Testis (tissue), 3 donors: Measurements from ENCODE around the gene CREB3L4. TPM values are rescaled to one million over a fixed set of nuclear protein-coding genes. Genes with fewer than 3 reads are reported as not detected.

Experiments used
- DNase-seq: peaks from one replicate; pipeline ENCODE4 v3.0.0-alpha.2; 2019
- H3K27ac ChIP-seq, 2 donors: fragments of 200-600 bp; sonication (generic); one replicate each; pipeline ENCODE4 v1.5.1; 2019
- H3K27me3 ChIP-seq: fragments of 200-600 bp; sonication (generic); one replicate; pipeline ENCODE4 v1.5.1; 2019
- H3K36me3 ChIP-seq: fragments of 200-600 bp; sonication (generic); one replicate; pipeline ENCODE4 v1.5.1; 2017; ENCODE audit warnings: low read depth; ENCODE audit errors: missing control alignments
- H3K4me1 ChIP-seq: fragments of 200-600 bp; sonication (generic); one replicate; pipeline ENCODE4 v1.5.1; 2019
- H3K4me3 ChIP-seq, 2 donors: fragments of 200-600 bp; sonication (generic); one replicate each; pipeline ENCODE4 v1.5.1; 2017 to 2019
- H3K9me3 ChIP-seq: fragments of 200-600 bp; sonication (generic); one replicate; pipeline ENCODE4 v1.5.1; 2017
- CTCF ChIP-seq, 3 experiments: fragments of 450-650 bp in 2 of 3; fragments of 200-600 bp in 1 of 3; sonication (generic) in 1 of 3; IDR thresholded peaks; one replicate each; pipeline ENCODE4 v1.5.1; 2016 to 2019; ENCODE audit warnings: antibody characterized with exemption in 3 of 3, mild to moderate bottlenecking in 2 of 3, moderate library complexity in 1 of 3
- POLR2A ChIP-seq: fragments of 450-650 bp; IDR thresholded peaks from one replicate; pipeline ENCODE4 v1.6.1; 2017; ENCODE audit warnings: antibody characterized with exemption, mild to moderate bottlenecking, moderate library complexity
- WGBS, 2 donors: methylation state at CpG; one replicate each; pipeline ENCODE4 v1.1.5; 2018; 5-methylcytosine and 5-hydroxymethylcytosine counted together
- intact Hi-C: fragments of 100-400 bp; cut with DNase I; formaldehyde crosslinking; loops from one replicate; pipeline ENCODE4 v1.15.1; 2023; ENCODE audit warnings: low total_unique reads
- polyA plus RNA-seq: library from polyadenylated mRNA; stranded (reverse); fragments of 350-450 nt; fragmentation: Illumina TruSeq; extraction: RNeasy Lipid Tissue Mini Kit (QIAGEN cat#74804); gene quantifications from one replicate; pipeline ENCODE4 v1.2.3, GENCODE V29; 2014; ENCODE audit warnings: low read depth, low replicate concordance; ENCODE audit not compliant: insufficient read depth
- total RNA-seq, 2 donors: library from RNA; depleted of rRNA; stranded (reverse); fragments of >200 nt; gene quantifications; one replicate each; pipeline ENCODE4 v1.2.3, GENCODE V29; 2016

Gene CREB3L4
- total and polyA plus RNA-seq, 3 donors from 2014 or later: 15.6 to 24.6 (median 22.2) TPM

- WGBS, 2 donors: 0% methylated on average over 36 of the region's 36 CpGs
- Histone ChIP-seq H3K36me3 (no peaks in the 10 kb centered on the region), H3K9me3 (no peaks in the 10 kb centered on the region), H3K4me1 (peaks cover 21% of the 10 kb centered on the region), H3K27me3 (no peaks in the 10 kb centered on the region), H3K4me3 (peak within 1 kb of the TSS; percentile 82 to 95), H3K27ac (peak within 1 kb of the TSS; percentile 95 to 98)
- intact Hi-C loops: no loop called here
- peak; percentile 95 for DNase-seq
- TF ChIP-seq POLR2A (peak; percentile 84), CTCF (IDR thresholded peaks at IDR 0.05) (peak in 1 of 3 experiments; percentile 27)
These were observed 22.9 kb downstream of the CREB3L4 start, which contains the start of gene RPS27 for GRCh38 chr1:153990468-153991150. Gene RPS27, plus strand, starts transcription at chr1:153990762. Its CDS starts 35 bp downstream, at chr1:153990797.

- peak overlapping the region; percentile 82 to 95 for H3K4me3 ChIP-seq
- no peak for DNase-seq
- 6 to 7% methylated on average over 9 of the region's 9 CpGs for WGBS, 2 donors
- peak overlapping the region; percentile 95 to 98 for H3K27ac ChIP-seq
- no peaks in the 10 kb centered on the region for H3K36me3 ChIP-seq
- no peak for TF ChIP-seq CTCF (IDR thresholded peaks at IDR 0.05)
- no peak for TF ChIP-seq POLR2A
- H3K4me1 ChIP-seq: peaks cover 20% of the 10 kb centered on the region
- no peaks in the 10 kb centered on the region for H3K27me3 ChIP-seq
- no peaks in the 10 kb centered on the region for H3K9me3 ChIP-seq
- intact Hi-C loops: no loop called here
These were observed 23.5 kb downstream of the CREB3L4 start for GRCh38 chr1:153991151-153991630.

- intact Hi-C loops: no loop called here
- Histone ChIP-seq H3K27ac (peak overlapping the region in 1 of 2 donors; percentile 95), H3K4me3 (peak overlapping the region in 1 of 2 donors; percentile 95), H3K9me3 (no peaks in the 10 kb centered on the region), H3K36me3 (no peaks in the 10 kb centered on the region), H3K27me3 (no peaks in the 10 kb centered on the region), H3K4me1 (peaks cover 20% of the 10 kb centered on the region)
- TF ChIP-seq POLR2A (no peak), CTCF (IDR thresholded peaks at IDR 0.05) (no peak)
- 60 to 65% methylated on average over 2 of the region's 2 CpGs for WGBS, 2 donors
- DNase-seq: no peak
These were observed 24.1 kb downstream of the CREB3L4 start for GRCh38 chr1:153991806-153992205.

GRCh38 chr1:153995202-153995601 lies 27.5 kb downstream of the CREB3L4 start:
- TF ChIP-seq POLR2A (no peak), CTCF (IDR thresholded peaks at IDR 0.05) (no peak)
- Histone ChIP-seq H3K27me3 (no peaks in the 10 kb centered on the region), H3K4me1 (peaks cover 14% of the 10 kb centered on the region), H3K9me3 (no peaks in the 10 kb centered on the region), H3K27ac (no peak overlapping the region), H3K4me3 (no peak overlapping the region), H3K36me3 (no peaks in the 10 kb centered on the region)
- intact Hi-C loops: no loop called here
- WGBS, 2 donors: 62 to 66% methylated on average over 3 of the region's 3 CpGs
- no peak for DNase-seq
